Neuron (in vitro differentiated cells): ENCODE results near the gene PSPH.

Experiments
- H2AFZ ChIP-seq: one replicate; pipeline ENCODE4 v1.6.1; 2013; ENCODE audit warnings: low read depth, mild to moderate bottlenecking, inconsistent platforms, low read length, moderate library complexity
- H3K27me3 ChIP-seq: one replicate; pipeline ENCODE4 v1.6.1; 2013; ENCODE audit warnings: low read length; ENCODE audit not compliant: insufficient read depth
- H3K36me3 ChIP-seq: one replicate; pipeline ENCODE4 v1.6.1; 2013; ENCODE audit warnings: low read length; ENCODE audit not compliant: insufficient read depth
- H3K4me1 ChIP-seq: one replicate; pipeline ENCODE4 v1.6.1; 2013; ENCODE audit warnings: low read length; ENCODE audit not compliant: insufficient read depth
- H3K4me3 ChIP-seq: 2 replicates; pipeline ENCODE4 v1.5.1; 2013; ENCODE audit warnings: mild to moderate bottlenecking, low read length, moderate library complexity
- H3K9me3 ChIP-seq: one replicate; pipeline ENCODE4 v1.6.1; 2013; ENCODE audit warnings: low read length

Gene PSPH

GRCh38 chr7:55970561-55970960 lies 80.7 kb downstream of the PSPH start:
- no peak overlapping the region for H3K4me3 ChIP-seq
- H2AFZ ChIP-seq, result no peak overlapping the region
- H3K9me3 ChIP-seq, result peaks cover 9% of the 10 kb centered on the region
- H3K27me3 ChIP-seq, result no peaks in the 10 kb centered on the region
- peaks cover 22% of the 10 kb centered on the region for H3K36me3 ChIP-seq
- peaks cover 3% of the 10 kb centered on the region for H3K4me1 ChIP-seq

DNA sequence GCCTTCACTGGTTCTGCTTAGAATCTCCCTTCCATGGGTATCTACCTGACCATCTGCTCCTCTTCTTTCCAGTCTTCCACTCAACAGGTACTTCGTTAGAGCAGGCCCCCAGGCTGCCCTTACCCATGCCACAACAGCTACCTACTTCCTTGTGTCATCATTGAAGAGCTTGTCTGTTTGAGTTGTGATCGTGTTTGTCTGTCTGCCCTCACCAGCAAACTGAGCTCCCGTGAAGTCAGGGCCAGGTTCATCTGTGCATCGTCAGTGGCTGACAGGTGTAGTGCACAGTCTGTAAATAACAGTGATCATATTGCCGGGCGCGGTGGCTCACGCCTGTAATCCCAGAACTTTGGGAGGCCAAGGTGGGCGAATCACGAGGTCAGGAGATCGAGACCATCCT lies 81.9 kb downstream of the PSPH start:
- Histone ChIP-seq H3K9me3 (peaks cover 9% of the 10 kb centered on the region), H3K4me3 (no peak overlapping the region), H3K36me3 (peaks cover 22% of the 10 kb centered on the region), H3K27me3 (no peaks in the 10 kb centered on the region), H2AFZ (no peak overlapping the region), H3K4me1 (peaks cover 3% of the 10 kb centered on the region)

DNA sequence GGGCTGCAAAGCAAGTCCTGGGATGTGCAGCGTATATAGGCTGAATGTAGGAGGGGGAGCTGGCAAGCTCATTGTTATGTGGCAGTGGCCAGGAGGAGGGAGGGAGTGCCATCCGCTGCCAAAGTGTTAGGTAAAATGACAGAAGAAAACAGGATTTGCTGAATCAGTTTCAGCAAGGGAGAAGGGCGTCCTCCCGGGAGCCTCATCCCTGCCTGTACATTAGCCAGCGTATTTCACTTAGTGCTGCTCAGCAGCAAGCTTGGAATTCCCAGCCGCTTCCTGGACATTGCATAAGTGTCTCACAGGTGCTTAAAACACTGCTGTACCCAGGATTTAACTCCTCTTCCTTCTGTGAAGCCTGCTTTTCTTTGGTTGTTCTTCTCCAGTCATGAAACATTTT lies 84.4 kb downstream of the PSPH start:
- no peaks in the 10 kb centered on the region for H3K27me3 ChIP-seq
- H3K9me3 ChIP-seq, result peaks cover 9% of the 10 kb centered on the region
- peaks cover 22% of the 10 kb centered on the region for H3K36me3 ChIP-seq
- no peak overlapping the region for H2AFZ ChIP-seq
- no peak overlapping the region for H3K4me3 ChIP-seq
- peaks cover 3% of the 10 kb centered on the region for H3K4me1 ChIP-seq

DNA sequence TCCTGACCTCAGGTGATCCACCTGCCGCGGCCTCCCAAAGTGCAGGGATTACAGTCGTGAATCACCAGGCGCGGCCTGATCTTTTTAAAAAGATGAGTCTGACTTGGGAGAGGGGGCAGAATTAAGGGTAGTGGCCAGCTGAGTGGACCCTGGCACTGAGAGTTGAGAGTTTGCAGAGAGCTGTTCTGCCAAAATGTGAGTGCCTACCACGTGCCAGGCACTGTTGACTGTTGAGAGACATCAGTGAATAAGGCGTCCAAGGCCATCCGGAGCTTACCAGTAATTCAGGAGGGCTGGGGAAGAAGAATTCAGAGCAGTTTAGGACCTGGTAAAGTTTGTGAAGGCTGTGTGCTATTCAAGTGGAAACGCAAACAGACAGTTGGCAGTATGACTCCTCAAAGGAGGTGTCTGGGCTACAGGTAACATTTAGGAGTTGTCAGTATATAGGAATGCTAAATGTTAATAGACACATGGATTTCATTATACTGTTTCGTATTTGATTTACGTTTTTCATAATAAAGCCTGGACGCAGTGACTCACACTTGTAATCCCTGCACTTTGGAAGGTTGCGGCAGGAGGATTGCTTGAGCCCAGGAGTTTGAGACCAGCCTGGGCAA lies 85.3 kb downstream of the PSPH start:
- Histone ChIP-seq H3K4me1 (peaks cover 3% of the 10 kb centered on the region), H3K4me3 (peak overlapping the region; percentile 4), H3K36me3 (peaks cover 22% of the 10 kb centered on the region), H3K27me3 (no peaks in the 10 kb centered on the region), H3K9me3 (peaks cover 7% of the 10 kb centered on the region), H2AFZ (no peak overlapping the region)

- H3K4me1 ChIP-seq, result peaks cover 3% of the 10 kb centered on the region
- no peaks in the 10 kb centered on the region for H3K27me3 ChIP-seq
- peaks cover 6% of the 10 kb centered on the region for H3K9me3 ChIP-seq
- H3K36me3 ChIP-seq, result peaks cover 19% of the 10 kb centered on the region
- peak overlapping the region; percentile 99 for H3K4me3 ChIP-seq
- peak overlapping the region; percentile 65 for H2AFZ ChIP-seq
Measured at GRCh38 chr7:55965100-55965470, 86.2 kb downstream of the PSPH start.

DNA sequence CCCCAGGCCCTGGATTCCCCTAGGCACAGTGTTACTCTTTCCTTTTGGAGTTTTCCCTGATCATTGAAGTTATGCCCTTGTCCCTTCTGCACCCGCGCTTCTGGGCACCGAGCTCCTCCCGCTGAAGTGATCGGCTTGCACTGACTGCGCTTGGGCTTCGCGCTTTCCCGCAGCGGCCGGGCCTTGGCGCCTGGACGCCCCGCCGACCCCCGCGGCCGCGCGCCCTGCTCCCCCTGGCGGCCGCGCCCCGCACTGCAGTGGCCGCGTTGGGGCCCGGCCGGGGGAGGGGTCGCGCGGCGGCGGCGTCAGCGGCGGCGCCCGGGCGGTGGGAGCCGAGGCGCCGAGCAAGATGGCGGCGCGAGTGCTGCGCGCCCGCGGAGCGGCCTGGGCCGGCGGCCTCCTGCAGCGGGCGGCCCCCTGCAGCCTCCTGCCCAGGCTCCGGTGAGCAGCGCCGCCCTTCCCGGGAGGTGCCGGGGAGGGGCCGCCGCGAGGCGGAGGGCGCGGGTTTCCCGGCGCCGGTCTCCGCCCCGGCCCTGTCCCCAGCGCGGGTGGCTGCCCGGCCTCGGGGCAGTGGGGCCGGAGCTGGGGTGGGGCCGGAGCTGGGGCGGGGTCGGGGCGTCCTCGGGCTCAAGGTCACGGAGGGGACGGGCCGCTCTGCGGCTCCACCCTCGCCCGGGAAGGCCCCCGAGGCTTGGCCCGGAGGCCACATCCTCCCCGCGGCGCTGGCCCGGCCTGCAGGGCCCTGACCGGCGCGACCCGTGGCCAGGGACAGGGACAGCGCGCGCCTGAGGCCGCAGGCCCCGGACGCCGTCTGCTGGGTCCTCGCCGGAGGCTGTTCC lies 86.8 kb downstream of the PSPH start, which contains the start of gene NIPSNAP2:
NIPSNAP2 (plus strand) TSS at position 325 of the 839 bp plus-strand sequence; CDS start at position 350, 25 bp downstream.
- Histone ChIP-seq H3K4me3 (peak within 1 kb of the TSS; percentile 99), H3K9me3 (peaks cover 3% of the 10 kb centered on the region), H3K27me3 (no peaks in the 10 kb centered on the region), H2AFZ (peak within 1 kb of the TSS; percentile 78), H3K36me3 (peaks cover 19% of the 10 kb centered on the region), H3K4me1 (peaks cover 3% of the 10 kb centered on the region)

- Histone ChIP-seq H3K4me3 (peak overlapping the region; percentile 34), H2AFZ (peak overlapping the region; percentile 78), H3K9me3 (peaks cover 2% of the 10 kb centered on the region), H3K36me3 (peaks cover 13% of the 10 kb centered on the region), H3K4me1 (peaks cover 3% of the 10 kb centered on the region), H3K27me3 (no peaks in the 10 kb centered on the region)
Measured at GRCh38 chr7:55963584-55964168, 87.6 kb downstream of the PSPH start.

DNA sequence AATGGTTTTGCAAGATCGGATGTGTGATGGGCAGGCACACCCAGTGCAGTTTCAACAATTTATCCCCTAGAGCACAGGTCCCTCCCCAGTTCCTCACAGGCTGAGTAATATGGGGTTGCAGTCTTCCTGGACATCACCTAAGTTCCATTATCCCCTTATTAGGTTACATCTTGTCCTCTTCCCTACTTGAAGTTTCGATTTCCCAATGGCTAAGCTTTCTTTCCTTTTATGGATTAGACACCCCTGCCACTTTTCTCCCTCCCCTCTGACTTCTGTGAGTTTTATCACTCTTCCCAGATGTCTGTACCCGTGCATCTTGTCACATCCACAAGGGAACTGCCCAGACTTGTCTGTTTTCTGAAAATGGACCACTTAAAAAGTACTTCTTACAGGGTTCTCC lies 89.2 kb downstream of the PSPH start:
- Histone ChIP-seq H3K9me3 (peaks cover 2% of the 10 kb centered on the region), H3K27me3 (no peaks in the 10 kb centered on the region), H3K36me3 (peaks cover 8% of the 10 kb centered on the region), H3K4me3 (no peak overlapping the region), H3K4me1 (peaks cover 3% of the 10 kb centered on the region), H2AFZ (no peak overlapping the region)
